ENCODE measurements around the gene MAGI1.
A peak's percentile ranks its signal among the peaks of the same experiment; 100 is the strongest.

MAGI1 gene

GRCh38 chr3:65439641-65440284 is 599.0 kb downstream of the MAGI1 start:
- H3K27ac ChIP-seq (replicated peaks) = no peak overlapping the region
- H3K4me3 ChIP-seq (replicated peaks; ENCODE audit: insufficient read depth, low read length) = no peak overlapping the region
- no peaks in the 10 kb centered on the region for H3K27me3 ChIP-seq (ENCODE audit: insufficient read depth, poor library complexity, severe bottlenecking)
- DNase-seq (ENCODE audit: low read depth in 1 of 2, low spot score in 1 of 2) = no peak
- TF ChIP-seq GABPA (IDR thresholded peaks at IDR 0.05; ENCODE audit: low read depth) (no peak), SPI1 (IDR thresholded peaks at IDR 0.05; ENCODE audit: borderline replicate concordance, low read depth) (no peak), CTCF (IDR thresholded peaks at IDR 0.05; ENCODE audit: insufficient read depth, low read length) (no peak), POLR2AphosphoS5 (IDR thresholded peaks at IDR 0.05; ENCODE audit: low read depth) (no peak)

GRCh38 chr3:65438612-65439011 is 600.1 kb downstream of the MAGI1 start:
- no peaks in the 10 kb centered on the region for H3K27me3 ChIP-seq (ENCODE audit: insufficient read depth, poor library complexity, severe bottlenecking)
- DNase-seq (ENCODE audit: low read depth in 1 of 2, low spot score in 1 of 2) = no peak
- TF ChIP-seq CTCF (IDR thresholded peaks at IDR 0.05; ENCODE audit: insufficient read depth, low read length) (no peak), SPI1 (IDR thresholded peaks at IDR 0.05; ENCODE audit: borderline replicate concordance, low read depth) (no peak), REST (IDR thresholded peaks at IDR 0.05; ENCODE audit: insufficient replicate concordance, low read depth) (no peak), POLR2AphosphoS5 (IDR thresholded peaks at IDR 0.05; ENCODE audit: low read depth) (no peak), GABPA (IDR thresholded peaks at IDR 0.05; ENCODE audit: low read depth) (no peak)
- no peak overlapping the region for H3K4me3 ChIP-seq (replicated peaks; ENCODE audit: insufficient read depth, low read length)
- no peak overlapping the region for H3K27ac ChIP-seq (replicated peaks)

- no peak overlapping the region for H3K27ac ChIP-seq (replicated peaks)
- no peak overlapping the region for H3K4me3 ChIP-seq (replicated peaks; ENCODE audit: insufficient read depth, low read length)
- no peak for TF ChIP-seq CTCF (IDR thresholded peaks at IDR 0.05; ENCODE audit: insufficient read depth, low read length)
- no peak for TF ChIP-seq POLR2AphosphoS5 (IDR thresholded peaks at IDR 0.05; ENCODE audit: low read depth)
- no peak for TF ChIP-seq GABPA (IDR thresholded peaks at IDR 0.05; ENCODE audit: low read depth)
- no peak for TF ChIP-seq REST (IDR thresholded peaks at IDR 0.05; ENCODE audit: insufficient replicate concordance, low read depth)
- no peak for TF ChIP-seq SPI1 (IDR thresholded peaks at IDR 0.05; ENCODE audit: borderline replicate concordance, low read depth)
- H3K27me3 ChIP-seq (ENCODE audit: insufficient read depth, poor library complexity, severe bottlenecking) = no peaks in the 10 kb centered on the region
- DNase-seq (ENCODE audit: low read depth in 1 of 2, low spot score in 1 of 2) = no peak
Observed at GRCh38 chr3:65438096-65438495, 600.6 kb downstream of the MAGI1 start.

DNA sequence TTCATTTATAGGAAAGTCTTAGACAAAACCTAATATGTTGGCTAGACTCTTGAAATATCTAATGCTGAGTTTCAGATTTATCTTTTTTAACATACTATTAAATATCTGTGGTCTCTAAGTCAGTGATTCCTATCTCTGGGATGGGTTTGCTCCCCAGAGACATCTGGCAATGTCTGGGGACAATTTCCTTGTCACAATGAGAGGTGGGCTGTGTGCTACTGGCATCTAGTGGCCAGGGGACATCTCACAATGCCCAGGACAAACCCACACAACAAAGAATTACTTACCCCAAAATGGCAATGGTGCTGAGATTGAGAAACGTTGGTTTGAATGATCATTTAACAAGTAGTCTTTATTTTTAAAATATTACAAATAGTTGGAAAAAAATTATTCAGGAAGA is 602.1 kb downstream of the MAGI1 start:
- peak; percentile 19 for TF ChIP-seq CTCF (IDR thresholded peaks at IDR 0.05; ENCODE audit: insufficient read depth, low read length)
- no peak for TF ChIP-seq SPI1 (IDR thresholded peaks at IDR 0.05; ENCODE audit: borderline replicate concordance, low read depth)
- DNase-seq (ENCODE audit: low read depth in 1 of 2, low spot score in 1 of 2) = no peak
- Histone ChIP-seq H3K27me3 (ENCODE audit: insufficient read depth, poor library complexity, severe bottlenecking) (no peaks in the 10 kb centered on the region), H3K27ac (replicated peaks) (no peak overlapping the region), H3K4me3 (replicated peaks; ENCODE audit: insufficient read depth, low read length) (no peak overlapping the region)

Data from HL-60 (cell line).